ENCODE results near the gene MAD2L1BP. TPM values are rescaled to one million over a fixed set of nuclear protein-coding genes. Genes with fewer than 3 reads are reported as not detected.

The MAD2L1BP gene
- total and polyA plus RNA-seq, 2 of the 13 experiments (the other 11 are each of a cell fraction or from before 2014, with no cell fraction given), result 54.2 to 55.5 TPM

- Histone ChIP-seq H3K9me3 (ENCODE audit: low read length) (no peaks in the 10 kb centered on the region), H4K20me1 (ENCODE audit: insufficient read depth, low read length) (no peaks in the 10 kb centered on the region), H3K36me3 (replicated peaks in 1 of 2; ENCODE audit: control insufficient read depth in 1 of 2, insufficient read depth in 2 of 2, low read length in 2 of 2) (peaks cover 44 to 61% of the 10 kb centered on the region in 2 experiments), H3K27me3 (ENCODE audit: control insufficient read depth in 1 of 2, insufficient read depth in 2 of 2, low read length in 2 of 2) (no peaks in the 10 kb centered on the region), H3K4me3 (replicated peaks in 1 of 3; ENCODE audit: insufficient read depth in 1 of 3, low read depth in 2 of 3, low read length in 3 of 3) (no peak overlapping the region), H3K27ac (ENCODE audit: extremely low read length, insufficient read depth, low read length) (no peak overlapping the region), H2AFZ (ENCODE audit: low read length) (no peak overlapping the region), H3K4me1 (ENCODE audit: insufficient read depth, low read length) (peaks cover 16% of the 10 kb centered on the region), H3K9ac (ENCODE audit: insufficient read depth, low read depth, low read length) (no peak overlapping the region), H3K79me2 (ENCODE audit: insufficient read depth, low read length) (peaks cover under 1% of the 10 kb centered on the region), H3K4me2 (ENCODE audit: low read depth, low read length) (no peak overlapping the region)
- TF ChIP-seq SUZ12 (IDR thresholded peaks at IDR 0.05; ENCODE audit: low read depth, low read length) (no peak), ZNF441 (CRISPR knock-in tag; IDR thresholded peaks at IDR 0.05; ENCODE audit: borderline replicate concordance) (no peak), HOXA3 (CRISPR knock-in tag; IDR thresholded peaks at IDR 0.05) (no peak), ZNF740 (CRISPR knock-in tag; IDR thresholded peaks at IDR 0.05) (no peak), ZHX2 (IDR thresholded peaks at IDR 0.05; ENCODE audit: low read depth) (no peak), ZHX2 (CRISPR knock-in tag; IDR thresholded peaks at IDR 0.05; ENCODE audit: borderline replicate concordance) (no peak), MXI1 (IDR thresholded peaks at IDR 0.05; ENCODE audit: borderline replicate concordance, low read depth, low read length) (no peak), ZBTB46 (CRISPR knock-in tag; IDR thresholded peaks at IDR 0.05; ENCODE audit: borderline replicate concordance) (no peak), ZFP90 (CRISPR knock-in tag; IDR thresholded peaks at IDR 0.05; ENCODE audit: borderline replicate concordance) (no peak)
- DNase-seq (ENCODE audit: low spot score) (no peak), ATAC-seq (no peak), FAIRE-seq (no peak)
- in situ Hi-C loops (cut with HindIII; ENCODE audit: extremely low pct_ligation_motif_present, low pct_unique_long_range_greater_than_20kb) (no loop called here), intact Hi-C loops (cut with micrococcal nuclease; ENCODE audit: unreplicated experiment) (no loop called here)
- WGBS (ENCODE audit: low lambda C conversion rate), result 98% methylated on average over 9 of the region's 10 CpGs
- no TSS peak for BruUV-seq (replicated peaks)
- ChIA-PET POLR2A (interaction anchor here (1.5 kb wide), 1 partner anchor 47 kb away, joined by 3 read pairs; no protein-coding TSS in a partner anchor), CTCF (ENCODE audit: low intra/inter-chr PET ratio, low total read pairs) (no interaction called here)
Observed at GRCh38 chr6:43621836-43622180, 13.8 kb upstream of the MAD2L1BP start.
